Natural killer cell treated with Interleukin-12 subunit alpha and Interleukin-12 subunit beta and Interleukin-15 and Interleukin-18, amount 100 ng/mL, for 72 hours (primary cell): ENCODE results near the gene RGS14. TPM values are rescaled to one million over a fixed set of nuclear protein-coding genes. Genes with fewer than 3 reads are reported as not detected.

Experiments
- ATAC-seq, 2 donors: fragments of 150-1000 bp; cut with Tn5 transposase in 1 of 2; sonication (Bioruptor Pico), chemical (Tn5 transposase) in 1 of 2; 2 replicates each; pipeline ENCODE4 v1.10.0; 2021
- DNase-seq: peaks from one replicate; pipeline ENCODE4 v3.0.0; 2022; ENCODE audit warnings: low spot score
- H3K27ac Mint-ChIP-seq, 2 donors: 1 replicate in 1 of 2; 2 replicates in 1 of 2; pipeline ENCODE4 v1.8.0; 2022; ENCODE audit warnings: mixed read lengths in 2 of 2, mild to moderate bottlenecking in 1 of 2, moderate library complexity in 1 of 2
- H3K27me3 Mint-ChIP-seq, 2 donors: 1 replicate in 1 of 2; 2 replicates in 1 of 2; pipeline ENCODE4 v1.8.0; 2022; ENCODE audit warnings: mixed read lengths in 2 of 2
- H3K36me3 Mint-ChIP-seq: one replicate; pipeline ENCODE4 v1.8.0; 2022; ENCODE audit warnings: mixed read lengths
- H3K4me1 Mint-ChIP-seq, 2 donors: 1 replicate in 1 of 2; 2 replicates in 1 of 2; pipeline ENCODE4 v1.8.0; 2022; ENCODE audit warnings: low read depth in 2 of 2, mixed read lengths in 2 of 2, mild to moderate bottlenecking in 1 of 2
- H3K4me3 Mint-ChIP-seq: one replicate; pipeline ENCODE4 v1.8.0; 2022; ENCODE audit warnings: mixed read lengths
- H3K9me3 Mint-ChIP-seq: 2 replicates; pipeline ENCODE4 v1.8.0; 2022; ENCODE audit warnings: mixed read lengths
- total RNA-seq, 2 donors: library from RNA; stranded (reverse); gene quantifications; one replicate each; pipeline ENCODE4 v1.2.3, GENCODE V29; 2022

The RGS14 gene
- total RNA-seq, 2 donors from 2014 or later = 26.5 to 45.4 TPM

- ATAC-seq (no peak), DNase-seq (no peak)
- H3K27me3 Mint-ChIP-seq = no peaks in the 10 kb centered on the region
- H3K27ac Mint-ChIP-seq = no peak overlapping the region
- H3K9me3 Mint-ChIP-seq = no peaks in the 10 kb centered on the region
- no peak overlapping the region for H3K4me3 Mint-ChIP-seq
- H3K36me3 Mint-ChIP-seq = no peaks in the 10 kb centered on the region
- peaks cover 21 to 22% of the 10 kb centered on the region in 2 donors for H3K4me1 Mint-ChIP-seq
These were observed 42.3 kb upstream of the RGS14 start for GRCh38 chr5:177315411-177315810.

GRCh38 chr5:177316005-177316404 is 41.7 kb upstream of the RGS14 start:
- H3K27ac Mint-ChIP-seq = no peak overlapping the region
- no peaks in the 10 kb centered on the region for H3K27me3 Mint-ChIP-seq
- ATAC-seq (no peak), DNase-seq (no peak)
- no peaks in the 10 kb centered on the region for H3K36me3 Mint-ChIP-seq
- H3K4me3 Mint-ChIP-seq = no peak overlapping the region
- H3K9me3 Mint-ChIP-seq = no peaks in the 10 kb centered on the region
- H3K4me1 Mint-ChIP-seq = peaks cover 16 to 18% of the 10 kb centered on the region in 2 donors

DNA sequence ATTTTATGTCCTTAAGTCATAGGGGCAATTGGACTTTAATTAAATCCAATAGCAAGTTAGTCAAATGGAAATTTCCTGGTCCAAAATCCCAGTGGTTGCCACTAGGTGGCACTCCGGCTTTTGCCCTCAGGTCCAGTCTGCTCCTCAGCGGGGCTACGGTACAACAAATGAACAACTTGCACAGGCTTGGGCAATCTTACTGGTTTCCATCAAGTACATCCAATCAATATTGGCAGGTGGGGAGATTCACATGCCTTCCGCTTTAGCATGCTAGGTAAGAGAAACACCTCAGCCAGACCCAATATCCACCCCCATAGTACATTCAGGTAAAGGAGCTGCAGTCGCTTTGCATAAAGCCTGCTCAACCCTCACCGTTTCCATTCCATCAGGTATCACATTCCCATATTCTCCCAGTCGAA is 39.8 kb upstream of the RGS14 start:
- Mint-ChIP-seq H3K27me3 (no peaks in the 10 kb centered on the region), H3K4me1 (peaks cover 10 to 14% of the 10 kb centered on the region in 2 donors), H3K27ac (no peak overlapping the region), H3K36me3 (no peaks in the 10 kb centered on the region), H3K4me3 (no peak overlapping the region), H3K9me3 (no peaks in the 10 kb centered on the region)
- peak; percentile 83 for DNase-seq
- peak; percentile 67 to 77 for ATAC-seq

GRCh38 chr5:177319913-177320588 is 37.7 kb upstream of the RGS14 start:
- H3K9me3 Mint-ChIP-seq = no peaks in the 10 kb centered on the region

DNA sequence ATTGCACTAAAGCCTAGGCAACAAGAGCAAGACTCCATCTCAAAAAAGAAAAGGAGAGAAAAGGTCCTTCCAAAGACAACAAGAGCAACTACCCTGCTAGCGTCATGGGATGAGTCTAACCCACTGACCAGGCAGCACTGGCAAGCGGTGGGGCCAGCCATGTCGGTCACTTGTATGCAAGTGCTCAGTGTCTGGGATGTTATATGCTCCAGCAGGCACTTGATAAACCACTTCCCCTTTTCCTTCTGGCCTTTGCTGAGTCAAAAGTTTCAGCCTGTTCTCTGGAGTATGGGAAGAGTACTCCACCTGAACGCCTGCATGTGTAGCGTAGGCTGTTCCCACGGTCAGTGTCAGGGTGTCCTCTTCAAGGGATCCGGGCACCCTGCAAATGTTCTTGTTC is 36.8 kb upstream of the RGS14 start:
- H3K4me3 Mint-ChIP-seq = no peak overlapping the region
- peaks cover 16 to 22% of the 10 kb centered on the region in 2 donors for H3K4me1 Mint-ChIP-seq
- no peak overlapping the region for H3K27ac Mint-ChIP-seq
- H3K36me3 Mint-ChIP-seq = no peaks in the 10 kb centered on the region
- DNase-seq (no peak), ATAC-seq (no peak)
- no peaks in the 10 kb centered on the region for H3K9me3 Mint-ChIP-seq
- no peaks in the 10 kb centered on the region for H3K27me3 Mint-ChIP-seq

More at GRCh38 chr5:177319913-177320588, 37.7 kb upstream of the RGS14 start:
- Mint-ChIP-seq H3K4me3 (no peak overlapping the region), H3K36me3 (no peaks in the 10 kb centered on the region), H3K27me3 (no peaks in the 10 kb centered on the region), H3K27ac (no peak overlapping the region), H3K4me1 (peaks cover 16 to 22% of the 10 kb centered on the region in 2 donors)
- no peak for DNase-seq
- ATAC-seq = no peak

DNA sequence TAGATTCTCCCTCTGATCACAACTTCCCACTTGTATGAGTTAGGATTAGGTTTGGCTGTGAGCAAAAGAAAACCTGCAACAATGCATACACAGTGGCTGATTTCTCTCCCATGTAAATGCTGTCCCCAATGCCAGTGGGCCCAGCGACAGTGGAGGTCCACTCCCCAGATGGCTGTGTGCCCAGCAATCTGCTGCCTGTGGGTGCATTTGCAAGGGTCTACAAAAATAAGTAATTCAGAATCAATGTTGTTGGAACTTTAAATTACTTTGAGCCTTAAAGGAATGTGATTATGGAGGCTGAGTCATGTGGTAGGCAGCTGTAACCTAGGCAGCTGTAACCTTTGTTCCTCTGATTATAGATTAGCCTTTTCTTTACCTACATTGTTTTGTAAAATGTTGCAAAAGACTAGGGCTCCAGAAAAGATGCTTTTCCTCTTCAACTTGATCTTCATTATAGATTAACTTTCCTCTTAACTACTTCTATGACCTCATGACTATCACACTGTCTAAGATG is 31.8 kb upstream of the RGS14 start:
- no peaks in the 10 kb centered on the region for H3K9me3 Mint-ChIP-seq
- peak overlapping the region; percentile 66 to 71 for H3K27ac Mint-ChIP-seq
- H3K36me3 Mint-ChIP-seq = peaks cover 10% of the 10 kb centered on the region
- no peaks in the 10 kb centered on the region for H3K27me3 Mint-ChIP-seq
- H3K4me3 Mint-ChIP-seq = no peak overlapping the region
- DNase-seq (no peak), ATAC-seq (no peak)
- H3K4me1 Mint-ChIP-seq = peaks cover 30 to 40% of the 10 kb centered on the region in 2 donors

GRCh38 chr5:177327539-177328522 is 29.9 kb upstream of the RGS14 start:
- Mint-ChIP-seq H3K4me3 (peak overlapping the region; percentile 71), H3K36me3 (peaks cover 10% of the 10 kb centered on the region), H3K9me3 (no peaks in the 10 kb centered on the region), H3K27me3 (no peaks in the 10 kb centered on the region), H3K27ac (peak overlapping the region; percentile 66 to 71), H3K4me1 (peaks cover 36 to 50% of the 10 kb centered on the region in 2 donors)
- ATAC-seq (peak; percentile 84 to 87), DNase-seq (peak; percentile 70)

GRCh38 chr5:177328545-177329231 is 29.0 kb upstream of the RGS14 start:
- Mint-ChIP-seq H3K27me3 (no peaks in the 10 kb centered on the region), H3K27ac (peak overlapping the region in 1 of 2 donors; percentile 66), H3K4me3 (peak overlapping the region; percentile 71), H3K9me3 (no peaks in the 10 kb centered on the region), H3K36me3 (peaks cover 10% of the 10 kb centered on the region), H3K4me1 (peaks cover 37 to 54% of the 10 kb centered on the region in 2 donors)
- DNase-seq (no peak), ATAC-seq (no peak)

DNA sequence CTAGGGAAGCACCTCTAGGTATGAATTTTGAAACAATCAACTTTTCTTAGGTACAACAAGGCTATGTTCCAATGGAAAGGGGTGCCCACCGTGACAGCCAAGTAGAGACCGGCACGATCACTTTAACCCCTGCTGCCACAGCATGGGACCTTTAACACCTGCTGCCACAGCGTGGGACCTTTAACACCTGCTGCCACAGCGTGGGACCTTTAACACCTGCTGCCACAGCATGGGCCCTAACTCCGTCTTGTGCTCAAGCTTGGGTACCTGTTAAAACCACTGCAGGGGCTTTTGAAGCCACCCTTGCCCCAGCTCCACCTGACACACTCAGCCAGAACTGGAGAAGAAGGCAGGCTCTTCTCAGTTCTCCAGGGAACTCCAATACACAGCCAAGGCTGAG is 27.8 kb upstream of the RGS14 start:
- no peak for DNase-seq
- Mint-ChIP-seq H3K27ac (no peak overlapping the region), H3K36me3 (peaks cover 10% of the 10 kb centered on the region), H3K4me3 (no peak overlapping the region), H3K27me3 (no peaks in the 10 kb centered on the region), H3K4me1 (peaks cover 35 to 48% of the 10 kb centered on the region in 2 donors), H3K9me3 (no peaks in the 10 kb centered on the region)
- ATAC-seq = no peak

- Mint-ChIP-seq H3K4me1 (peaks cover 41 to 54% of the 10 kb centered on the region in 2 donors), H3K27me3 (no peaks in the 10 kb centered on the region), H3K9me3 (no peaks in the 10 kb centered on the region), H3K4me3 (no peak overlapping the region), H3K27ac (no peak overlapping the region), H3K36me3 (peaks cover 17% of the 10 kb centered on the region)
- ATAC-seq (peak; percentile 32 to 46), DNase-seq (no peak)
These were observed 26.5 kb upstream of the RGS14 start for GRCh38 chr5:177330991-177331842.

DNA sequence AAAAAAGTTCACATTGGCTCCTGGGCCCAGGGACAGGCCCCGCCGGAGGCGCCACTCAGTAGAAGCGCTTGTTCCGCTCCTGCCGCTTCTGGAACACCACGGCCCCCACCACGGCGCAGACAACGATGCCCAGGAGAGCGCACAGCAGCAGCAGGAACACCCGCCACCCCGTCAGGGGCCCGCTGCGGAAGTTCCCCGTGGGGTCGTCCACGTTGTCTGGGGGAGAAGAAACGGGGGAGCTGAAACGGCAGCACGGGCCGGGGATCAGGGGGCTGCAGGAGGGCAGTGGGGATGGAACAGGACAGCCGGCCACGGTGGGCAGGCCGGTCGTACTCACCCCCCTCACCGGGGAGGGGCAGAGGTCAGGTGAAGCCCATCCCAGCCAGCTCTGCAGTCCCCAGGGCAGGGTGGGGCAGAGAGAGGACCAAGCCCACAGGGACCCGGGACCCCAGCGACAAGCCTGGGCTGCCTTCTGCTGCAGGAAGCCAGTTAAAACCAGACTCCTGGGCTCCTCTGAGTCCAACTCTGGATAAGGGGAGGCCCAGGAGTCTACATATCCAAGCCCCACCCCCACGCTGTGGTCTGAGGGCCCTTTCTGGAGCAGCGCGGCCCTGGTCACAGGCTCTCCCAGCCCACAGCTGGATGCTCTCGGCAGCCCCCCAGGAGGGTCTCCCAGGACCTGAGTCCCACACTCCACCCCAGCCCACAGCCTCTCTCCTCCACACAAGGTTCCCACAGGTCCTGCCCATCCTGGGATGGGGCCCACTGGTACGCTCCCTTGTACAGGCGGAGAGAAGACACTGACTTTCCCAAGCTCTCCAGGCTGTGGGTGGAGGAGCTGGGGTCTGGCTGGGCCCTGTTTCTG is 25.5 kb upstream of the RGS14 start:
- peaks cover 45 to 59% of the 10 kb centered on the region in 2 donors for H3K4me1 Mint-ChIP-seq
- peaks cover 22% of the 10 kb centered on the region for H3K36me3 Mint-ChIP-seq
- no peaks in the 10 kb centered on the region for H3K27me3 Mint-ChIP-seq
- no peaks in the 10 kb centered on the region for H3K9me3 Mint-ChIP-seq
- H3K27ac Mint-ChIP-seq = no peak overlapping the region
- no peak for DNase-seq
- no peak for ATAC-seq
- H3K4me3 Mint-ChIP-seq = no peak overlapping the region

DNA sequence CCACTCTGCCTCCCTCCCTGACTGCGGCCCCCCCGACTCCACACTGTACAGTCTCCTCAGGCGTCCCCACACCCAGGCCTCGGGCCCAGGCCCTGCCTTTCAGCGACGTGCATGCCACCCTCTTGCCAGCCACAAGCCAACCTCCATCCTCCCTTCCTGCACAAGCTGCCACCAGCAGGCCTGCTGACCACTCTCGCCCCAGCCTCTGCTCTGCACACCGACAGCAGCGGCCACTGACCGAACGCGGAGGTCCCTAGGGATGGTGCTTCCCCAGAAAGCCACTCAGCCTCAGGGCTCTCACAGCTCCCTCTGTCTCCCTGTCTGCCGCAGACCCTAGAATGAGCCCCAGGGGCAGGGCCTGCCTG is 24.8 kb upstream of the RGS14 start:
- DNase-seq = no peak
- Mint-ChIP-seq H3K27ac (no peak overlapping the region), H3K36me3 (peaks cover 22% of the 10 kb centered on the region), H3K4me3 (no peak overlapping the region), H3K4me1 (peaks cover 40 to 55% of the 10 kb centered on the region in 2 donors), H3K27me3 (no peaks in the 10 kb centered on the region), H3K9me3 (no peaks in the 10 kb centered on the region)
- no peak for ATAC-seq
